HEK293T (cell line): ENCODE measurements around the gene PTCH1.

ENCODE experiments used
- BHLHE40 ChIP-seq: fragments of 450-650 bp; IDR thresholded peaks from 2 replicates; pipeline ENCODE4 v1.6.1; 2016; ENCODE audit warnings: mild to moderate bottlenecking, moderate library complexity, borderline replicate concordance
- ELF4 ChIP-seq: fragments of 450-650 bp; IDR thresholded peaks from 2 replicates; pipeline ENCODE4 v1.6.1; 2017; ENCODE audit warnings: antibody characterized with exemption
- HDGF ChIP-seq: fragments of 450-650 bp; IDR thresholded peaks from 2 replicates; pipeline ENCODE4 v1.6.1; 2017; ENCODE audit warnings: antibody characterized with exemption, borderline replicate concordance
- LEF1 ChIP-seq: fragments of 450-650 bp; IDR thresholded peaks from 2 replicates; pipeline ENCODE4 v1.6.1; 2017; ENCODE audit warnings: mild to moderate bottlenecking, borderline replicate concordance
- ZNF384 ChIP-seq: fragments of 450-650 bp; IDR thresholded peaks from 2 replicates; pipeline ENCODE4 v1.6.1; 2016

DNA sequence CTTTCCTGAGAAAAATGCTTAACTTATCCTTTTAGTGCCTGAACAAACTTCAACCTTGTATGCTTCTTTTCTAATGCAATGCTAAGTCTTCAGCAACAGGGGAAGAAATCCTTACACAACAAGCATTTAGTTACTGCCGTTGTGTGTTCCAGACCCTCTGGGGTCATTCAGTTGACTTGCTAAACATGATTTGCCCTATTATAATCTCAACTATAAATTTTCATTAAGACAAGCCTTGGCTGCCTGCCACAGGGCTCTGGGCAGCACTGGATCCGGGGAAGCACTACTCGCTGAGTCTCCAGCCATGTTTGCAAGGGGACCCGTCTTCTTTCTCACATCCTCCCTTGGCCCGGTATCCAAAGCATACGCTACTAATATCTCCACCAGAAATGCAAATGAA lies 58.1 kb downstream of the PTCH1 start:
- TF ChIP-seq HDGF (no peak), ZNF384 (no peak), ELF4 (no peak), BHLHE40 (no peak), LEF1 (no peak)
